Mesendoderm (in vitro differentiated cells): Measurements from ENCODE around the gene ACP4.
"Not testable (repeated sequence)": the region's sequence is repeated elsewhere in the genome, so short reads cannot be mapped to it uniquely, and the experiment has no call there.

Experiments used
- DNase-seq: peaks from one replicate; pipeline ENCODE4 v3.0.0; 2013
- H2AK5ac ChIP-seq: 2 replicates; pipeline ENCODE4 v1.6.1; 2013; ENCODE audit warnings: low read length, inconsistent platforms
- H2BK120ac ChIP-seq: 2 replicates; pipeline ENCODE4 v1.6.1; 2013; ENCODE audit warnings: low read depth, mild to moderate bottlenecking, low read length, moderate library complexity, mixed read lengths
- H2BK15ac ChIP-seq: replicated peaks from 2 replicates; pipeline ENCODE4 v1.6.1; 2013; ENCODE audit warnings: low read depth, mild to moderate bottlenecking, moderate library complexity
- H2BK5ac ChIP-seq: 2 replicates; pipeline ENCODE4 v1.6.1; 2013; ENCODE audit warnings: low read length, inconsistent platforms
- H3K18ac ChIP-seq: 2 replicates; pipeline ENCODE4 v1.6.1; 2013; ENCODE audit warnings: mild to moderate bottlenecking, low read length, mixed read lengths
- H3K23ac ChIP-seq: one replicate; pipeline ENCODE4 v1.6.1; 2013; ENCODE audit warnings: low read length
- H3K27ac ChIP-seq: 2 replicates; pipeline ENCODE4 v1.5.1; 2013; ENCODE audit warnings: low read depth, mild to moderate bottlenecking, inconsistent platforms, low read length, moderate library complexity
- H3K27me3 ChIP-seq: 2 replicates; pipeline ENCODE4 v1.6.1; 2013; ENCODE audit warnings: low read length, control low read depth, mild to moderate bottlenecking, inconsistent platforms; ENCODE audit not compliant: insufficient read depth, poor library complexity
- H3K36me3 ChIP-seq: 2 replicates; pipeline ENCODE4 v1.6.1; 2013; ENCODE audit warnings: low read length, inconsistent platforms; ENCODE audit not compliant: control insufficient read depth, insufficient read depth
- H3K4ac ChIP-seq: one replicate; pipeline ENCODE4 v1.6.1; 2013; ENCODE audit warnings: low read depth, mild to moderate bottlenecking, low read length, moderate library complexity
- H3K4me1 ChIP-seq: 2 replicates; pipeline ENCODE4 v1.6.1; 2013; ENCODE audit warnings: low read depth, low read length, inconsistent platforms; ENCODE audit not compliant: control insufficient read depth
- H3K4me2 ChIP-seq: 2 replicates; pipeline ENCODE4 v1.6.1; 2013; ENCODE audit warnings: low read length
- H3K4me3 ChIP-seq: 2 replicates; pipeline ENCODE4 v1.5.1; 2013; ENCODE audit warnings: mild to moderate bottlenecking, low read length
- H3K56ac ChIP-seq: one replicate; pipeline ENCODE4 v1.6.1; 2013; ENCODE audit warnings: low read length
- H3K79me1 ChIP-seq: 2 replicates; pipeline ENCODE4 v1.6.1; 2013; ENCODE audit warnings: low read length, inconsistent platforms
- H3K79me2 ChIP-seq: 2 replicates; pipeline ENCODE4 v1.6.1; 2013; ENCODE audit warnings: mild to moderate bottlenecking, low read length; ENCODE audit not compliant: control insufficient read depth, insufficient read depth
- H3K9ac ChIP-seq: 2 replicates; pipeline ENCODE4 v1.6.1; 2013; ENCODE audit warnings: low read length, inconsistent platforms
- H4K5ac ChIP-seq: one replicate; pipeline ENCODE4 v1.6.1; 2013; ENCODE audit warnings: low read length
- H4K8ac ChIP-seq: one replicate; pipeline ENCODE4 v1.6.1; 2013; ENCODE audit warnings: low read depth, mild to moderate bottlenecking, control low read depth, low read length, moderate library complexity
- WGBS: extraction: QIAGEN DNeasy Blood & Tissue Kit; methylation state at CpG from one replicate; pipeline ENCODE4 v1.1.7; 2013; ENCODE audit warnings: low lambda C conversion rate, missing lambda C conversion rate; ENCODE audit not compliant: insufficient coverage; ENCODE audit errors: extremely low coverage; 5-methylcytosine and 5-hydroxymethylcytosine counted together

ACP4 gene

DNA sequence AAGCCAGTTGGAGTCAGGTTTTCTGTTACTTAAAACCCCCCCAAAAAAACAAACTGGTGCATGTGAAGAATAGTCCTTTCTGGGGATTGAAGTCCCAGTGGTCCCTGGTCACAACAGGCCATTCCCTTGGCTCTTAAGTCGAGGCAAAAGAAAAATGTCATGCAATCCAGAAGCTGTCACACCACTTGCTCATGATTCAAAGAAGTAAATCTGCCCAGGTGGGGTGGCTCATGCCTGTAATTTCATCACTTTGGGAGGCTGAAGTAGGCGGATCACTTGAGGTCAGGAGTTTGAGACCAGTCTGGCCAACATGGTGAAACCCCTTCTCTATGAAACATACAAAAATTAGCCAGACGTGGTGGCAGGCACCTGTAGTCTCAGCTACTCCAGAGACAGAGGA lies 28.7 kb upstream of the ACP4 start:
- not testable (repeated sequence) for H3K4me3 ChIP-seq, H3K79me1 ChIP-seq, H4K5ac ChIP-seq, H2BK120ac ChIP-seq, H3K27ac ChIP-seq, H3K27me3 ChIP-seq, H2BK5ac ChIP-seq, H3K9ac ChIP-seq, H2BK15ac ChIP-seq, H3K4me2 ChIP-seq, DNase-seq, H3K4me1 ChIP-seq, H4K8ac ChIP-seq, H2AK5ac ChIP-seq, H3K56ac ChIP-seq, H3K18ac ChIP-seq, H3K36me3 ChIP-seq, H3K23ac ChIP-seq, H3K79me2 ChIP-seq, H3K4ac ChIP-seq
- WGBS: no CpG with 5 or more reads among the region's 3 CpGs

DNA sequence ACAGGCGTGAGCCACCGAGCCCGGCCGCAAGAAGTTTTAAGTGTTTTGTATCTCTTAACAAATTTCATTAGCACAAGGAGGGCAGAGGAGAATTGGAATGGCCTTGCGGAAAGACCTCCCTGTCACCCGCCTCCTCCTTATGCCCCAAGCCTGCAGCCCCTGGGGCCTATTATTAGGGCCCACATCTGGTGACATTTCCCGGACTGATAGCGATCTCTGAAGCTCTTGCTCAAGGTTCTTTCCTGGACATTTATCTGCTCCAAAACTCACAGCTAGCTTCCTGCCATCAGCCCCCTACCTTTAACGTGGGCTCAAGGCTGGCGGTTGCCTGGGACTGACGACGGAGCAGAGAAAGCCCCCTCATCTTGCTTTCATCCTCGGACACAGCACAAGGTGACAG lies 26.7 kb upstream of the ACP4 start:
- H2BK120ac ChIP-seq, H3K4me3 ChIP-seq, H4K8ac ChIP-seq, H3K9ac ChIP-seq, H3K79me1 ChIP-seq, H3K4ac ChIP-seq, H3K4me2 ChIP-seq, H2AK5ac ChIP-seq, H3K4me1 ChIP-seq, H3K27ac ChIP-seq, H2BK5ac ChIP-seq, H3K36me3 ChIP-seq, H3K56ac ChIP-seq, H2BK15ac ChIP-seq, H3K23ac ChIP-seq, DNase-seq, H4K5ac ChIP-seq, H3K27me3 ChIP-seq, H3K18ac ChIP-seq, H3K79me2 ChIP-seq: not testable (repeated sequence)
- WGBS: no CpG with 5 or more reads among the region's 13 CpGs

DNA sequence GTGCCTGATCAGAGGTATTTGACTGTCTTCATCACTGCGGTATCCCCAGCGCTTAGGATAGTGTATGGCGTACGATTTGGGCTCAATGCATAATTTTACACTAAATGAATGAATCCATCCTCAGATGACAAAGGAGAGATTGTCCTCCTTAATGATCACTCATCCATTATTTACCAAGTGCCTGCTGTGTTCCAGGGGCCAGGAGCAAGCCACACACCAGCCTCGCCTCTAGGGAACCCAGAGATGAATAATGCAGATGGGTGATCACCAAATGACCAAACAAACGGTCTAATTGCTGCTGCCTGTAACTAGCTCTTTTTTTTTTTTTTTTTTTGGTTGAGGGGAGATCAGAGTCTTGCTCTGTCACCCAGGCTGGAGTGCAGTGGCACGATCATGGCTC lies 25.8 kb upstream of the ACP4 start:
- Histone ChIP-seq H3K27me3 (no peaks in the 10 kb centered on the region), H4K8ac (no peak overlapping the region), H3K79me2 (no peaks in the 10 kb centered on the region), H3K4me1 (no peaks in the 10 kb centered on the region), H3K27ac (no peak overlapping the region), H3K79me1 (no peaks in the 10 kb centered on the region), H3K23ac (no peak overlapping the region), H2BK15ac (no peak overlapping the region), H3K56ac (no peak overlapping the region), H4K5ac (no peak overlapping the region), H3K9ac (no peak overlapping the region), H3K18ac (no peak overlapping the region), H2AK5ac (no peak overlapping the region), H3K36me3 (no peaks in the 10 kb centered on the region), H2BK120ac (no peak overlapping the region), H2BK5ac (no peak overlapping the region), H3K4me2 (no peak overlapping the region), H3K4ac (no peak overlapping the region), H3K4me3 (no peak overlapping the region)
- DNase-seq: no peak
- WGBS: no CpG with 5 or more reads among the region's 7 CpGs

DNA sequence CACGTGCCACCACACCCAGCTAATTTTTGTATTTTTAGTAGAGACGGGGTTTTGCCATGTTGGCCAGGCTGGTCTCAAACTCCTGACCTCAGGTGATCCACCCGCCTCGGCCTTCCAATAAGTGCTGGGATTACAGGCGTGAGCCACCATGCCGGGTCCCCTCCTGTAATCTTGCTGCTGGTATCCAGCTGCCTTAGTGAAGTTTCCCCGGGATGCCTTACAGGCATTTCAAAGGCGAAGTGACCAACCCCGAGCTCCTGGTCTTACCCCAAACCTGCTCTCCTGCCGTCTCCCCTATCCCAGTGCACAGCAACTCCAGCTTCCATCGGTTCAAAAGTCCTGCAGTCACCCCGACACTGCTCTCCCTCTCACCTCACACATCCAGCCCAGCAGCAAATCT lies 23.5 kb upstream of the ACP4 start:
- H4K5ac ChIP-seq, H3K56ac ChIP-seq, H3K23ac ChIP-seq, H3K79me2 ChIP-seq, H2BK5ac ChIP-seq, H3K79me1 ChIP-seq, H3K36me3 ChIP-seq, H3K9ac ChIP-seq, H3K4ac ChIP-seq, H2AK5ac ChIP-seq, H3K27ac ChIP-seq, H4K8ac ChIP-seq, H2BK120ac ChIP-seq, H3K18ac ChIP-seq, H3K4me1 ChIP-seq, H3K4me3 ChIP-seq, H2BK15ac ChIP-seq, H3K4me2 ChIP-seq, DNase-seq, H3K27me3 ChIP-seq: not testable (repeated sequence)
- WGBS: no CpG with 5 or more reads among the region's 12 CpGs

DNA sequence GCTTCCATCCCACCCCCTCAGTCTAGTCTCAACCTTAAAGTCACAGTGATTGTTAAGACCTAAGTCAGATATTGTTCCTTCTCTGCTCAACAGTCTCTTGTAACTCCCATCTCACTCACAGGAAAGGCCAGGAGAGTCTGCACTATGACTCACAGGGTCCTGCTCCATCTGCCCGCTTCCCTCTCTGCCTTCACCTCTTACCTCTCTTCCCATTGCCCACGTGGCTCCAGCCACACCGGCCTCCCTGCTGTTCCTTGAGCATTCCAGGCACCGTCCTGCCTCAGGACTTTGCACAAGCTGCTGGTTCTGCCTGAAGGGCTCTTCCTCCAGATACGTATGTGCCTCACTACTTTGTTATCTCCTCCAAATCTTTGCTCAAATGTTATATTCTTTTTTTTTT lies 23.0 kb upstream of the ACP4 start:
- H3K4me2 ChIP-seq, H3K27ac ChIP-seq, H3K4me1 ChIP-seq, H3K79me2 ChIP-seq, H3K79me1 ChIP-seq, H3K9ac ChIP-seq, H2AK5ac ChIP-seq, H2BK15ac ChIP-seq, H3K27me3 ChIP-seq, H3K18ac ChIP-seq, H4K5ac ChIP-seq, H3K36me3 ChIP-seq, H3K23ac ChIP-seq, H3K4ac ChIP-seq, H2BK120ac ChIP-seq, H4K8ac ChIP-seq, H2BK5ac ChIP-seq, H3K56ac ChIP-seq, H3K4me3 ChIP-seq: not testable (repeated sequence)
- no CpG with 5 or more reads among the region's 5 CpGs for WGBS
- peak; percentile 55 for DNase-seq

DNA sequence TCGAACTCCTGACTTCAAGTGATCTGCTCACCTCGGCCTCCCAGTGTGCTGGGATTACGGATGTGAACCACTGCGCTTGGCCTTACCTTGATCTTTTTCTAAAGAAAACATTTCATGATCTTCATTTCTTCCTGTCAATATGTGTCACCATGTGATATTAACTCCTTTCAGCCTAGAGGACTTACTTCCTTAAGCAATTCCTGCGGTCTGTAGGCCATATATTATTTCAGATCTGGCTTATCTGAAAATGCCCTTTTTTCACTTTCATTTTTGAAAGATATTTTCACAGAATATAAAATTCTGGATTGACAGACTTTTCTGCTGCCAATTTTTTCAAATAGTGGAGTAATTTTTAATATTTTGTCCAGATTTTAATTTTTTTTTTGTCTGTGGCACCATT lies 21.9 kb upstream of the ACP4 start:
- H3K79me1 ChIP-seq: no peaks in the 10 kb centered on the region
- WGBS: no CpG with 5 or more reads among the region's 5 CpGs

More for the DNA sequence above, 21.9 kb upstream of the ACP4 start:
- H3K4me1 ChIP-seq: no peaks in the 10 kb centered on the region
- no peak overlapping the region for H3K23ac ChIP-seq
- no peak overlapping the region for H3K9ac ChIP-seq
- no peak overlapping the region for H2BK120ac ChIP-seq
- H3K36me3 ChIP-seq: no peaks in the 10 kb centered on the region
- no peak overlapping the region for H2BK15ac ChIP-seq
- DNase-seq: no peak
- no peak overlapping the region for H4K5ac ChIP-seq
- no peak overlapping the region for H3K4me2 ChIP-seq
- no peak overlapping the region for H3K18ac ChIP-seq
- no peak overlapping the region for H3K27ac ChIP-seq
- no peak overlapping the region for H3K56ac ChIP-seq
- H4K8ac ChIP-seq: no peak overlapping the region
- H3K27me3 ChIP-seq: no peaks in the 10 kb centered on the region
- H2BK5ac ChIP-seq: no peak overlapping the region
- no peaks in the 10 kb centered on the region for H3K79me2 ChIP-seq
- H3K4me3 ChIP-seq: no peak overlapping the region
- H3K4ac ChIP-seq: no peak overlapping the region
- H2AK5ac ChIP-seq: no peak overlapping the region
